Gastrocnemius medialis (tissue), 4 donors: ENCODE data around the gene GPR42.

ENCODE experiments used
- POLR2A ChIP-seq, 2 donors: fragments of 450-650 bp; IDR thresholded peaks; one replicate each; pipeline ENCODE4 v1.6.1; 2017; ENCODE audit warnings: antibody characterized with exemption in 2 of 2, mild to moderate bottlenecking in 2 of 2, moderate library complexity in 2 of 2
- TF ChIP-seq, protein P1 (sequence below), 5 experiments: fragments of 450-650 bp in 3 of 5; fragments of 200-600 bp in 2 of 5; sonication (generic) in 2 of 5; IDR thresholded peaks in 4 of 5; conservative IDR thresholded peaks in 1 of 5; 1 replicate in 4 of 5; 2 replicates in 1 of 5; pipeline ENCODE4 v1.5.1; 2016 to 2019; ENCODE audit warnings: antibody characterized with exemption in 5 of 5, mild to moderate bottlenecking in 3 of 5, moderate library complexity in 3 of 5

DNA sequence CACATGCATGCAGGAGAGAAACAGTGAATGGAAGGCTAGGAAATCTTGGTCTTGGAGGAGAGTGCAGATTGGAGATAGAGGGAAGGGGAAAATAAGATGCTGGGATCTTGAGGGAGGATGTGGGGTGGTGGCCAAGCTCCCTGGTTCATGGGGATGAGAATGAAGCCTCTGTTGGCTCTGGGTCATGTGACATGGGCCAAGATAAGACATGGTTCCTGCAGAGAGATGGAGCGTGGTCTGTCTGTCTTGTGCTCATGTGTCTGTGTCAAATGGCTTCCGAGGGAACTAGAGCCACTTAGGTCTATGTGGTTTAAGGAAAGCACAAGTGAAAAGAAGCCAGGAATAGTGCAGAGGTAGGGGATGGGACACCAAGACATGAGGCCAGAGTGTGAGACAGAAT lies 46.4 kb downstream of the GPR42 start:
- TF ChIP-seq, protein P1, sequence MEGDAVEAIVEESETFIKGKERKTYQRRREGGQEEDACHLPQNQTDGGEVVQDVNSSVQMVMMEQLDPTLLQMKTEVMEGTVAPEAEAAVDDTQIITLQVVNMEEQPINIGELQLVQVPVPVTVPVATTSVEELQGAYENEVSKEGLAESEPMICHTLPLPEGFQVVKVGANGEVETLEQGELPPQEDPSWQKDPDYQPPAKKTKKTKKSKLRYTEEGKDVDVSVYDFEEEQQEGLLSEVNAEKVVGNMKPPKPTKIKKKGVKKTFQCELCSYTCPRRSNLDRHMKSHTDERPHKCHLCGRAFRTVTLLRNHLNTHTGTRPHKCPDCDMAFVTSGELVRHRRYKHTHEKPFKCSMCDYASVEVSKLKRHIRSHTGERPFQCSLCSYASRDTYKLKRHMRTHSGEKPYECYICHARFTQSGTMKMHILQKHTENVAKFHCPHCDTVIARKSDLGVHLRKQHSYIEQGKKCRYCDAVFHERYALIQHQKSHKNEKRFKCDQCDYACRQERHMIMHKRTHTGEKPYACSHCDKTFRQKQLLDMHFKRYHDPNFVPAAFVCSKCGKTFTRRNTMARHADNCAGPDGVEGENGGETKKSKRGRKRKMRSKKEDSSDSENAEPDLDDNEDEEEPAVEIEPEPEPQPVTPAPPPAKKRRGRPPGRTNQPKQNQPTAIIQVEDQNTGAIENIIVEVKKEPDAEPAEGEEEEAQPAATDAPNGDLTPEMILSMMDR (IDR thresholded peaks at IDR 0.05 in 4 of 5, conservative IDR thresholded peaks at IDR 0.05 in 1 of 5), result no peak
- TF ChIP-seq POLR2A (IDR thresholded peaks at IDR 0.05), result no peak
